Measurements from ENCODE around the gene DEDD2.

DEDD2 gene

GRCh38 chr19:42229301-42229854 lies 11.9 kb upstream of the DEDD2 start:
- in situ Hi-C loops (cut with MboI; ENCODE audit: low sequenced_read_pairs): no loop called here

DNA sequence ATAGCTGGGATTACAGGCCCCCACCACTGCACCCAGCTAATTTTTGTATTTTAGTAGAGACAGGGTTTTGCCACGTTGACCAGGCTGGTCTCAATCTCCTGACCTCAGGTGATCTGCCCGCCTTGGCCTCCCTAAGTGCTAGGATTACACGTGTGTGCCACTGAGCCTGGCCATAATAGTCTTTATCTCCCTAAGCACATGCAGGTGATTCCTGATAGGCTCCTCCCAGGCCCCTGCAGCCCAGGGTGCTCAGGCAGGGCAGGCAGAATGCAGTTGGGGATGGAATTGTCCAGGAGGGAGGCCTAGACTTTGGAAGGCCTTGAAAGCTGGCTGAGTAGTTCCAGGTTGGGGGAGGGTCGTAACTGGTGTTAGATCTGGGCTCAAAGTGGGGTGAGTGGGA lies 11.2 kb upstream of the DEDD2 start:
- in situ Hi-C loops (cut with MboI; ENCODE audit: low sequenced_read_pairs): no loop called here

- in situ Hi-C loops (cut with MboI; ENCODE audit: low sequenced_read_pairs): no loop called here
Measured at GRCh38 chr19:42226886-42227285, 9.4 kb upstream of the DEDD2 start.

- in situ Hi-C loops (cut with MboI; ENCODE audit: low sequenced_read_pairs): no loop called here
Measured at GRCh38 chr19:42225718-42226292, 8.3 kb upstream of the DEDD2 start.

DNA sequence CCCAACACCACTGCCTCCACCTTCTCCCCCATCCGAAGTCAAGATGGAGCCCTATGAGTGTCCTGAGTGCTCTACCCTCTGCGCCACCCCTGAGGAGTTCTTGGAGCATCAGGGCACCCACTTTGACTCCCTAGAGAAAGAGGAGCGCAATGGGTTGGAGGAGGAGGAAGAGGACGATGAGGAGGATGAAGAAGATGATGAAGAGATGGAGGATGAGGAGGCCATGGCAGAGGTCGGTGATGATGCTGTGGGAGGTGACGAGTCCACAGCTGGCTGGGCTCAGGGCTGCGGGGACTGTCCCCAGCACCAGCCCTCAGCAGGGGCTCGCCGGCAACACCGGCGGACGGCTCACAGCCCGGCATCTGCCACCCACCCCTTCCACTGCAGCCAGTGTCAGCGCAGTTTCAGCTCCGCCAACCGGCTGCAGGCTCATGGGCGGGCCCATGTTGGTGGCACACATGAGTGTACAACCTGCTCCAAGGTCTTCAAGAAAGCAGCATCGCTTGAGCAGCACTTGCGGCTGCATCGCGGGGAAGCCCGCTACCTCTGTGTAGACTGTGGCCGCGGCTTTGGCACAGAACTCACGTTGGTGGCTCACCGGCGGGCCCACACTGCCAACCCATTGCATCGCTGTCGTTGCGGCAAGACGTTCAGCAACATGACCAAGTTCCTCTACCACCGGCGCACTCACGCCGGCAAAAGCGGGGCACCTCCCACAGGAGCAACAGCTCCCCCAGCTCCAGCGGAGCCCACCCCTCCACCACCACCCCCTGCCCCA lies 7.7 kb upstream of the DEDD2 start:
- in situ Hi-C loops (cut with MboI; ENCODE audit: low sequenced_read_pairs): no loop called here

GRCh38 chr19:42220751-42221097 lies 3.2 kb upstream of the DEDD2 start:
- in situ Hi-C loops (cut with MboI; ENCODE audit: low sequenced_read_pairs): no loop called here

- in situ Hi-C loops (cut with MboI; ENCODE audit: low sequenced_read_pairs): no loop called here
Measured at GRCh38 chr19:42219812-42220750, 2.6 kb upstream of the DEDD2 start, which contains the start of gene ZNF526. TSS of gene ZNF526 (plus strand) at chr19:42220312. CDS start at chr19:42224404, 4,092 bp downstream.

DNA sequence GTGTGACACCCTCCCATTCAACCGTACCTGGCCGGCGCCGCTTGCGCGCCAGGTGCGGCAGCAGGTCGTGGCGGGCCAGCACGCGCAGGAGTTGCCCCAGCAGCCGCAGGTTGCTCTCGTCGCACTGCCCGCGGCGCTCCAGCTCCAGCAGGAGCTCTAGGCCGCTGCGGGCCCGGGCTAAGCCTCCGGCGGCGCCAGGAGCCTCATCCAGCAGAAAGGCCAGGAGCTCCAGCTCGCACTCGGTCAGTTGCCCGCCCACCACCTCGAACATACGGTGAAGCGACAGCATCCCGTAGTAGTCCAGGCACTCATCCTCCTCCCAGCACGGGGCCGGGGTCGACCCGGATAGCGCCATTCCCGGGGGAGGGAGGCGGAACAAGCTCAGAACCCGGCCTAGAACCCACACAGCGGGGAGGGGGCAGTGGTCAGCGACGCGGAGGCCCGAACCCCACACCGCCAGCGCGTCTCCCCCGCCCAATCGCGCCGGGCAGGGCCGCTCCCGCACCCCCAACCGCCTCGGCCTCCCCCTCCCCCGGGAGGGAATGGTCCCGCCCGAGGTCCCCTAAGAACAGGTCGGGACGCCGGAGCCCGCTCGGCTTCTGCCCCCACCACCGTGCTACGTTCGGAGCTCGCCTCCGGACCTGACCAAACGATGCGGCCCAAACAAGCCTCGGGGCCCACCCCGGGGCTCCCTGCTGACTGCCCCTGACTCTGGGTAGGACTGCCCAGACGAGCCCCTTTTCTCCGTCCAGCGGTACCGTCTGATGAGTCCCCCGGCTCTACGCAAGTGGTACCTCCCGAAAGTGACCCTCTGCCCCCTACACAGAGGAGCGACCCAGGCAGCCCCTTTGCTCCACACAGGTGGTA lies 591 bp downstream of the DEDD2 start:
- in situ Hi-C loops (cut with MboI; ENCODE audit: low sequenced_read_pairs): no loop called here

- in situ Hi-C loops (cut with MboI; ENCODE audit: low sequenced_read_pairs): no loop called here
Measured at GRCh38 chr19:42214810-42215485, 2.5 kb downstream of the DEDD2 start.

GRCh38 chr19:42212886-42213285 lies 4.6 kb downstream of the DEDD2 start:
- in situ Hi-C loops (cut with MboI; ENCODE audit: low sequenced_read_pairs): no loop called here

DNA sequence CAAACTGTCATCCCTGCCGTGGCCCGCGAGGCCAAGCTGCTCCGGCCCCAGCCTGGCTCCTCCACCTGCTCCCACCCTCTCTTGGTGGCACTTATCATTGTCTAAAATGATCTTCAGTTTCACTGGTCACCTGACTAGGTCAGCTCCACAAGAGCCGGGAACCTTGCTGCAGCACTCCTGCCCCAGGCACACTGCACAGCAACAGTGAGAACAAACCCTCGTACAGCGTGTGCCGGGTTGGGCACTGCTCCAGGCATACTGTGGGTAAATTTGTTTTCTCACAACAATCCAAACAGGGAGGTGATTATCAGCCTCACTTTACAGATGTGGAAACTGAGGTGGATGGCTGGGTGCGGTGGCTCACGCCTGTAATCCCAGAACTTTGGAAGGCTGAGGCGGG lies 8.9 kb downstream of the DEDD2 start:
- in situ Hi-C loops (cut with MboI; ENCODE audit: low sequenced_read_pairs): no loop called here

DNA sequence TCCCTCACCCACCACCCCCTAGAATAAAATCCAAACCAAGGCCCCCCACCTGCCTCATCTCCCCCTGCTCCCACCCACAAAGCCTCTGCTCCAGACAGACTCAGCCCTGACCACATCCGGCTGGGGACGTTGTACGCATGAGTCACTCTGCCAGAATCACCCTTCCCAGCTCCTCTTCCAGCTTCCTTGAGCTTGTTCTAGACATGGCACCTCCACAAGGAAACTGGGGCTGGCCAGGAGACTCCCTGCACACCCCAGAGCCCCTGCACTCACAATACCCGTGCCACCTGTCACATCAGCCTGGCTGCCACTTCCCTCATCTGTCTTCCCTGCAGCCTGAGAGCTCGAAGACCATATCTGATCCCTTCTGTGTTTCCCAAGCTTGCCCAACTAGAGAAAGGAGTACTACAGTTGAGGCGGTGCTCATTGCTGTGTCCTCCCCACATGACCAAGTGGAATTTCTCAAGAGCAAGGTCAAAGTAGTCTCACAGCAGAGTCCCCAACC lies 9.7 kb downstream of the DEDD2 start:
- in situ Hi-C loops (cut with MboI; ENCODE audit: low sequenced_read_pairs): no loop called here

DNA sequence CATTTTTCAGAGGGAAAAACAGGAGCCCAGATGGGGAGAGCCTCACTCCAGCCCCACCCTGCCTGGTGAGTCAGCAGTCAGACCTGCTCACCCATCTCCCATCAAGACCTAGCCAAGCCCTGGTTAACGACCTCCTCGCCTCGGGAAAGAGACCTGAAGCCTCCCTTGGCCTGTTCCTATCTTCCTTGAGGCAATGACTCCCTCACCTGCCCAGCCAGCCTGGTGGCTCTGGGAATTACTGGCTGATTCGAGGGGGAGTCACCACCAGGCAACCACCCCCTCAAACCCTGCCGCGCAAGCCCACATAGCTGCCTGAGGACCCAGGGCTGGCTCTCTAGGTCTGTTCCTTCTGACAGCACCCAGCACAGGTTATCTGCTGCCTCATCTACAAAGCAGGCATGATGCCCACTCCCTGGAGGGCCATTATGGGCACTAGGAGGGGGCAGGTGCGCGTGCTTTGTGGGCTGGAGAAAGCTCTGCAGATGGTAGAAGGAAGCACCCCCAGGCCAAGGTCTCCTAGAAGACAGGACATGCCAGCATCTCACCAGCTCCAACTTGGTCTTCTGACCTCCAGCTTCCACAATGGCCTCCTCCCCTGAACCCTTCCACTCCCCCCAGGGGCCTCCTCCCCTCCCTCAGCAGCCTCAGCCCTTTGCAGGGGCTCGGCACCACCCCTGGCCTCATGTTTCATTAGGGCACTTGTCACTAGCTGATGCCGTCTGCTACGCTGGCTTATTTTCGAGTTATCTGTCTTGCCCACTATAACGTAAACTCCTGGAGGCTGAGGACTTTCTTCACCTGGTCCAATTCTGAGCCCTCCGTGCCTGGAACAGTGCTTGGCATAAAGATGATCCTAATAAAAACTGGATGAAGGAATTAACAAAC lies 10.4 kb downstream of the DEDD2 start:
- in situ Hi-C loops (cut with MboI; ENCODE audit: low sequenced_read_pairs): no loop called here

GRCh38 chr19:42204664-42205063 lies 12.8 kb downstream of the DEDD2 start:
- in situ Hi-C loops (cut with MboI; ENCODE audit: low sequenced_read_pairs): no loop called here

GRCh38 chr19:42203700-42204099 lies 13.8 kb downstream of the DEDD2 start:
- in situ Hi-C loops (cut with MboI; ENCODE audit: low sequenced_read_pairs): no loop called here

DNA sequence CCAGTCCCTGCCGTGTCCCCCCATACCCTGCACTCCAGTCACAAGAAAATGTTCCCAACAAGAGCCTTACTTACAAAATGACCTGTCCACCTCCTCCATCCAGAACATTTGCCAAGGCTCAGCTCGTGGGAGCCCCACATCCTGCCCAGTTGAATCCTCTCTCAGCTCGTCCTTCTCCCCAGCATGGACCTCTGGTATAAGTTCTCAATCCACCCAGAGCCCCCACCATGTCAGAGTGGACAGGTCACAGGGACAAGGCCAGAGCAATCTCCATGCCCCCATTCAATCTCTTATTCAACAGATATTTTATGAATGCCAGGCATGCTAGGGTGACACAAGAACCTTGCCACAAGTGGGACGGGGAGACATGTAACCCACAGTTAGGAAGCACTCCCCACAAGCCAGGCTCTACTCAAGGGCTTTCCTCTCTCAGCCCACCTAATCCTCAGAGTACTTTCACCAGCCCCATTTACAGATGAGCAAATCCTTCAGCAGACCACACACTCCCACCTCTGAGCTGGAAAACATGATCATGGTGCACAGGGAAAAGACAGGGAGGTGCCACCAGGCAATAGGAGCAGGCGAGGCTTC lies 15.1 kb downstream of the DEDD2 start:
- in situ Hi-C loops (cut with MboI; ENCODE audit: low sequenced_read_pairs): no loop called here

DNA sequence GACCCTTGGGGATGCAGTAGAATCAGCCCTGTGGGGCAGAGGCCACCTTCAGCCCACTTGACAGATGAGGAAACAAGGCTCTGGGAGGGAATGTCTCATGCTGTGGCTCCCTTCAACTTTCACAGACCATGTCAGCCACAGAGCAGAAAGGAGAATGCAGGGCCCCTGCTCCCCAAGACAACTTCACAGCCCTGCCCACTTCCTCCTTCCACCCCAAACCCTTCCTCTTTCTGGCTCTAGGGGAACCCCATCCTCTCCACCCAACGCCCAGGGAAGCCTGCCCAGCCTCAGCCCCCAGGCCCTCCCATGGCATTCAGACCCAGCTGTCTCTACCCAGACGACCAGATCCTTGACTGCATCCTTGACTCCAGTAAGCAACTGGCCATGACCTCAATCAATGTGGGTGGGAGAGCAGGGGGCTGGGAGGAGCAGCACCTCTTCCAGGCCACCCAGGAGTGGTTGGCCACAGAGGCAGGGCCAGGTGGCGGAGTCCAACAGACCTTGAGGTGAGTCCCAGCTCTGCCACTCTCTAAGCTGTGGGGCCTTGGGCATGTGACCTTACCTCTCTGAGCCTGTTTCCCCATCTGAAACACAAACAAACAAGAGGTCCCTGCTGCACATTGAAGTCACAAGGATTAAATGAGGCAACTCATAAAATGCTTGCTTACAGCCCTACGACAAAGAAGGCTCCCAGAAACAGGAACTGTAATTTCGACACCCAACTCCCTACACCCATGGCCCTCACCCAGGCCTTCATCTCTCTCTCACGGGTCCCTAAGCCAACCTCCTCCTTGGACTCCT lies 15.8 kb downstream of the DEDD2 start:
- in situ Hi-C loops (cut with MboI; ENCODE audit: low sequenced_read_pairs): no loop called here
